ENCODE measurements around the gene UQCC2.

UQCC2 gene

GRCh38 chr6:33744001-33744848, 32.7 kb upstream of the UQCC2 start:
- DNase-seq (ENCODE audit: low spot score) = peak; percentile 86

GRCh38 chr6:33742837-33743236, 31.3 kb upstream of the UQCC2 start:
- DNase-seq (ENCODE audit: low spot score) = no peak

- DNase-seq (ENCODE audit: low spot score) = no peak
Observed at GRCh38 chr6:33742092-33742491, 30.6 kb upstream of the UQCC2 start.

GRCh38 chr6:33740794-33741193, 29.3 kb upstream of the UQCC2 start:
- no peak for DNase-seq (ENCODE audit: low spot score)

- no peak for DNase-seq (ENCODE audit: low spot score)
Observed at GRCh38 chr6:33740204-33740608, 28.7 kb upstream of the UQCC2 start.

- DNase-seq (ENCODE audit: low spot score) = no peak
Observed at GRCh38 chr6:33739571-33739970, 28.1 kb upstream of the UQCC2 start.

GRCh38 chr6:33738879-33739278, 27.4 kb upstream of the UQCC2 start:
- no peak for DNase-seq (ENCODE audit: low spot score)

- no peak for DNase-seq (ENCODE audit: low spot score)
Observed at GRCh38 chr6:33738153-33738552, 26.7 kb upstream of the UQCC2 start.

GRCh38 chr6:33737267-33738026, 25.9 kb upstream of the UQCC2 start:
- DNase-seq (ENCODE audit: low spot score) = no peak

- no peak for DNase-seq (ENCODE audit: low spot score)
Observed at GRCh38 chr6:33735216-33735615, 23.7 kb upstream of the UQCC2 start.

GRCh38 chr6:33733709-33734007, 22.2 kb upstream of the UQCC2 start:
- no peak for DNase-seq (ENCODE audit: low spot score)

GRCh38 chr6:33732817-33733708, 21.6 kb upstream of the UQCC2 start:
- no peak for DNase-seq (ENCODE audit: low spot score)

- no peak for DNase-seq (ENCODE audit: low spot score)
Observed at GRCh38 chr6:33732385-33732784, 20.9 kb upstream of the UQCC2 start.

- no peak for DNase-seq (ENCODE audit: low spot score)
Observed at GRCh38 chr6:33731751-33732282, 20.3 kb upstream of the UQCC2 start.

GRCh38 chr6:33731035-33731434, 19.5 kb upstream of the UQCC2 start:
- DNase-seq (ENCODE audit: low spot score) = no peak

- DNase-seq (ENCODE audit: low spot score) = no peak
Observed at GRCh38 chr6:33730611-33731010, 19.1 kb upstream of the UQCC2 start.

GRCh38 chr6:33729059-33729458, 17.6 kb upstream of the UQCC2 start:
- no peak for DNase-seq (ENCODE audit: low spot score)

GRCh38 chr6:33728438-33728837, 16.9 kb upstream of the UQCC2 start:
- no peak for DNase-seq (ENCODE audit: low spot score)

GRCh38 chr6:33727932-33728331, 16.4 kb upstream of the UQCC2 start:
- DNase-seq (ENCODE audit: low spot score) = no peak

GRCh38 chr6:33727126-33727525, 15.6 kb upstream of the UQCC2 start:
- DNase-seq (ENCODE audit: low spot score) = no peak

GRCh38 chr6:33726696-33727095, 15.2 kb upstream of the UQCC2 start:
- no peak for DNase-seq (ENCODE audit: low spot score)
